ENCODE measurements around the gene IFNAR1.

The IFNAR1 gene

DNA sequence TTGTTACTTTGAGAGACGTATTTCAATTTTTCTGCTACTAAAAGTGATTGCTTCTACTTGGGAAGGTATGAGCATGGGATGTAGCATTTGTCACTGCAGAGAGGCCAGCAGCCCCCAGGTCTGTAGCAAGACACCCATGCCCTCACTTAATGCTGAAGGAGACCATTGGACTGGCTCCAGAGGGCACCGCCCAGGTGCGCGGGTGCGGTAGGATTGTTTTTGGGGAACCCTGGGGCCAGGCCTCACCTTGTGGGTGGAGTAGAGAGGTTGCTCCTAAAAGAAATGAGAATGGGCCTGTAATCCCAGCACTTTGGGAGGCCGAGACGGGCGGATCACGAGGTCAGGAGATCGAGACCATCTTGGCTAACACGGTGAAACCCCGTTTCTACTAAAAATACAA, 47.8 kb downstream of the IFNAR1 start:
- Histone ChIP-seq H3K4me2 (ENCODE audit: low read depth, low read length, poor library complexity, severe bottlenecking) (no peak overlapping the region), H3K27ac (ENCODE audit: low read depth, low read length) (no peak overlapping the region), H3F3A (ENCODE audit: insufficient read depth) (peaks cover 30% of the 10 kb centered on the region), H3K79me2 (ENCODE audit: insufficient read depth, low read length) (no peaks in the 10 kb centered on the region), H3K9ac (ENCODE audit: low read length) (no peak overlapping the region), H2AFZ (ENCODE audit: low read depth, low read length, severe bottlenecking) (no peak overlapping the region), H4K20me1 (ENCODE audit: low read depth, low read length) (no peaks in the 10 kb centered on the region), H3K27me3 (ENCODE audit: low read length) (no peaks in the 10 kb centered on the region), H3K4me3 (ENCODE audit: insufficient read depth, low read length, poor library complexity, severe bottlenecking) (no peak overlapping the region), H3K9me2 (replicated peaks; ENCODE audit: insufficient read depth, low read length) (no peaks in the 10 kb centered on the region), H3K36me3 (ENCODE audit: low read length) (no peaks in the 10 kb centered on the region), H3K9me3 (ENCODE audit: insufficient read depth, low read length) (peaks cover 9% of the 10 kb centered on the region; the same call in 1 of the 2 replicates)
- TF ChIP-seq, protein P1, sequence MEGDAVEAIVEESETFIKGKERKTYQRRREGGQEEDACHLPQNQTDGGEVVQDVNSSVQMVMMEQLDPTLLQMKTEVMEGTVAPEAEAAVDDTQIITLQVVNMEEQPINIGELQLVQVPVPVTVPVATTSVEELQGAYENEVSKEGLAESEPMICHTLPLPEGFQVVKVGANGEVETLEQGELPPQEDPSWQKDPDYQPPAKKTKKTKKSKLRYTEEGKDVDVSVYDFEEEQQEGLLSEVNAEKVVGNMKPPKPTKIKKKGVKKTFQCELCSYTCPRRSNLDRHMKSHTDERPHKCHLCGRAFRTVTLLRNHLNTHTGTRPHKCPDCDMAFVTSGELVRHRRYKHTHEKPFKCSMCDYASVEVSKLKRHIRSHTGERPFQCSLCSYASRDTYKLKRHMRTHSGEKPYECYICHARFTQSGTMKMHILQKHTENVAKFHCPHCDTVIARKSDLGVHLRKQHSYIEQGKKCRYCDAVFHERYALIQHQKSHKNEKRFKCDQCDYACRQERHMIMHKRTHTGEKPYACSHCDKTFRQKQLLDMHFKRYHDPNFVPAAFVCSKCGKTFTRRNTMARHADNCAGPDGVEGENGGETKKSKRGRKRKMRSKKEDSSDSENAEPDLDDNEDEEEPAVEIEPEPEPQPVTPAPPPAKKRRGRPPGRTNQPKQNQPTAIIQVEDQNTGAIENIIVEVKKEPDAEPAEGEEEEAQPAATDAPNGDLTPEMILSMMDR (IDR thresholded peaks at IDR 0.05; ENCODE audit: insufficient read depth, low read length, poor library complexity, severe bottlenecking) = no peak
- TF ChIP-seq EZH2phosphoT487 (conservative IDR thresholded peaks at IDR 0.05; ENCODE audit: low read length) = no peak

DNA sequence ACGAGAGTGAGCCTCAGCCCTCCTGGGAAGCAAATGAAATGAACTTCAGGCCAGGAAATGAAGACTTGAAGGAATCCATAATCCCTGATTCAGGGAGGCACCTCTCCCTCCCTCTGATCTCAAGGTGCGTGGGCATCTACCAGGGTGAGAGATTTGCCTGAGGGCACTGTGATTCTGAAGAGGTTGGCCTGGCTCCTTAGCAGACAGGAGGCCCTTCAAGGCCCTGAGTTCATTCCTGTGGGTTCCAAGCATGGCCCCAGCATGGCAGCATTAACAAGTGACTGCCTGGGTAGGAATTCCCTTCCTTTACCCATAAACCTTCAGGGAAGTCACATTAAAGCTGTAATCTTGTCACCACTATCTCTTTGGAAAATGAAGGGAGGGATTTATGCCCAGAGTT, 48.7 kb downstream of the IFNAR1 start:
- no peaks in the 10 kb centered on the region for H4K20me1 ChIP-seq (ENCODE audit: low read depth, low read length)
- H2AFZ ChIP-seq (ENCODE audit: low read depth, low read length, severe bottlenecking) = peak overlapping the region; percentile 60
- H3K27me3 ChIP-seq (ENCODE audit: low read length) = no peaks in the 10 kb centered on the region
- peak overlapping the region; percentile 97 for H3K27ac ChIP-seq (ENCODE audit: low read depth, low read length)
- H3K79me2 ChIP-seq (ENCODE audit: insufficient read depth, low read length) = no peaks in the 10 kb centered on the region
- peaks cover 4% of the 10 kb centered on the region; the same call in 1 of the 2 replicates for H3K9me3 ChIP-seq (ENCODE audit: insufficient read depth, low read length)
- TF ChIP-seq, protein P1 (IDR thresholded peaks at IDR 0.05; ENCODE audit: insufficient read depth, low read length, poor library complexity, severe bottlenecking) = no peak
- no peak for TF ChIP-seq EZH2phosphoT487 (conservative IDR thresholded peaks at IDR 0.05; ENCODE audit: low read length)
- no peak overlapping the region for H3K4me3 ChIP-seq (ENCODE audit: insufficient read depth, low read length, poor library complexity, severe bottlenecking)
- H3K9ac ChIP-seq (ENCODE audit: low read length) = peak overlapping the region; percentile 54
- no peaks in the 10 kb centered on the region for H3K36me3 ChIP-seq (ENCODE audit: low read length)
- H3K4me2 ChIP-seq (ENCODE audit: low read depth, low read length, poor library complexity, severe bottlenecking) = peak overlapping the region; percentile 81
- peaks cover 38% of the 10 kb centered on the region for H3F3A ChIP-seq (ENCODE audit: insufficient read depth)
- no peaks in the 10 kb centered on the region for H3K9me2 ChIP-seq (replicated peaks; ENCODE audit: insufficient read depth, low read length)

DNA sequence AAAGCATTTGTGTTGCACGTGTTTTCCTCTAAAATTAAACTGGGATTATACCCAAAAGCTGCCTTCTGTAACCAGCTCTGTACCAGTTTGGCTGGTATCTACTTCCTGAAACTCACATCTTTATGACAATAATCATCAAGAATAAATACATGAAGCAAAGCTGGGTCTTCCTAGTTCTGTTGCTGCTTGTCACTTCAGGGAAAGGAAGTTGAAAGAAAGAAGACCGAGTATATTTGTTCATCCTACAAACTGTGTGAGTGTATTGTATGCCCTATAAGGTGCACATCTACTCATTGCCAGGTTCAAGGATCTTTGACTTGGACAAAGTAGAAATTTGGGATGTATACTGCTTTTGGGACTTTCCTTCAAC, 49.3 kb downstream of the IFNAR1 start:
- Histone ChIP-seq H4K20me1 (ENCODE audit: low read depth, low read length) (no peaks in the 10 kb centered on the region), H3K27me3 (ENCODE audit: low read length) (no peaks in the 10 kb centered on the region), H2AFZ (ENCODE audit: low read depth, low read length, severe bottlenecking) (peak overlapping the region; percentile 60), H3K9me2 (replicated peaks; ENCODE audit: insufficient read depth, low read length) (no peaks in the 10 kb centered on the region), H3K36me3 (ENCODE audit: low read length) (no peaks in the 10 kb centered on the region), H3K4me3 (ENCODE audit: insufficient read depth, low read length, poor library complexity, severe bottlenecking) (peak overlapping the region; percentile 13), H3K27ac (ENCODE audit: low read depth, low read length) (peak overlapping the region; percentile 97), H3K79me2 (ENCODE audit: insufficient read depth, low read length) (no peaks in the 10 kb centered on the region), H3K9ac (ENCODE audit: low read length) (peak overlapping the region; percentile 54), H3K4me2 (ENCODE audit: low read depth, low read length, poor library complexity, severe bottlenecking) (peak overlapping the region; percentile 81), H3K9me3 (ENCODE audit: insufficient read depth, low read length) (no peaks in the 10 kb centered on the region), H3F3A (ENCODE audit: insufficient read depth) (peaks cover 38% of the 10 kb centered on the region)
- no peak for TF ChIP-seq EZH2phosphoT487 (conservative IDR thresholded peaks at IDR 0.05; ENCODE audit: low read length)
- TF ChIP-seq, protein P1 (IDR thresholded peaks at IDR 0.05; ENCODE audit: insufficient read depth, low read length, poor library complexity, severe bottlenecking) = no peak
